CMK (cell line): ENCODE measurements around the gene COL25A1.
A peak's percentile ranks its signal among the peaks of the same experiment; 100 is the strongest.

ENCODE experiments used
- DNase-seq: peaks from one replicate; pipeline ENCODE4 v3.0.0-alpha.2; 2010; ENCODE audit warnings: low read depth

Gene COL25A1

DNA sequence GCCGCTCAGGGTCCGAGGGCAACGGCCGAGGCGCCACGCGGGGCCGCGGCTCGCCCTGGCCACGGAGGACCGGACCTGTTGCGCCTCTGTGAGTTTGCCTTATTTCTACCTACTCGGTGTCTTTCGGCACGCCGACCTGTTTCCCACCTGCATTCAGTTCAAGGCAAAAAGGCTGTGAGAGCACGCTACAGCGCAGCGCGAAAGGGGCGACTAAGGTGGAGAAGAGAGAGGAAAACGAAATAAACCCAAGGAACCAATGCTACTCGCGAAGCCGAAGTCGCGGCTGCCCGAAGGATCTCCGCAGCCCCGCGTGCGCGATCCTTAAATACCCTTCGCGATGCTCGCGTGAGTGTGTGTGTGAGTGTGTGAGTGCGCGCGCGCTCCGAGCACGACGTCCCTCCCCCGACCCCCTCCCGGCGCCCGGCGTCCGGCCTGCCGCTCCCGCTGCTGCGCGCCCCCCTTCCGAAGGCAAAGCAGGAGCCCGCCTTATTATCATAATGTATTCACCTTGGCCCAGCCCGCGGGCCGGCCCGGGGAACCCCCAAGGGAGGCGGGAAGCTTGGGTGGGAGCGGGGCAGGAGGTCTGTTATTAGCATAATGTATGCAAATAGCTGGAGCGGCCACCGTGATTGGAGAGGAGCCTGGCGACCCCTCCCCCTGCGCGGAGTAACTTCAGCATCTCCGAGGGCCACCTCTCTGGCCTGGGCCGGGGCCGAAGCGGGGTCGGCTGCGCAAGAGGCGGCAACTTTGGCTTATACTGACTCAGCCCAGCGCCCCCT is at the start of gene COL25A1:
TSS of gene COL25A1 (minus strand) at position 298 of the 779 bp plus-strand sequence.
- DNase-seq = no peak

GRCh38 chr4:109350121-109350520 is 47.7 kb upstream of the COL25A1 start:
- no peak for DNase-seq

GRCh38 chr4:109334129-109335105 is 32.0 kb upstream of the COL25A1 start:
- no peak for DNase-seq

- no peak for DNase-seq
These were observed 30.5 kb upstream of the COL25A1 start for GRCh38 chr4:109332926-109333464.

GRCh38 chr4:109327641-109328040 is 25.2 kb upstream of the COL25A1 start:
- DNase-seq = no peak

DNA sequence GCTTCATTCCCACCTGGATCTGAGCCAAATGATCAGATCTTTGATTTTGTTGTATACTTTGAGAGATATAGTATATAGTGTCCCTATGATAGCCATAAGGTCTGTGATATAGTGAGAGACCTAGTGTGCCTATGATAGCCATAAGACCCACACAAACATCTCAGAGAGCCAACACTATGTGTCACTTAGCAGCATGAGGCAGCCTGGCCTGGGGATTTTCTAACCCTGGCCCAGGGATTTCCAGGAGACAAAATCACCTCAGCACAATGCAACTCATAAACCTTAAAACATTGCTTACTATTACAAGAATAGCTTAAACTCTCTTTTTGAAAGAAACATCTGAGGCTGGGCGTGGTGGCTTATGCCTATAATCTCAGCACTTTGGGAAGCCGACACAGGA is 23.2 kb upstream of the COL25A1 start:
- no peak for DNase-seq

GRCh38 chr4:109323348-109323747 is 20.9 kb upstream of the COL25A1 start:
- no peak for DNase-seq

DNA sequence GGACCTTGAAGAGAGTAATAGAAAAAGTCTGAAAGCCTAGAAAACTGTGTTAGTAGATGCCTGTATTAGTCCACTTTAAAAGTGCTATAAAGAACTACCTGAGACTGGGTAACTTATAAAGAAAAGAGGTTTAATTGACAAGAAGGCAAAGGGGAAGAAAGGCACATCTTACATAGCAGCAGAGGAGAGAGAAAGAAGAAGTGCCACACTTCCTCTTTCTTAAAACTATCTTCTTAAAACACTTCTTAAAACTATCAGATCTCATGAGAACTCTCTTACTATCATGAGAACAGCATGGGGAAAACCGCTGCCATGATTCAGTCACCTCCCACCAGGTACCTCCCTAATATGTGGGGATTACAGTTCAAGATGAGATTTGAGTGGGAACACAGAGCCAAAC is 18.8 kb upstream of the COL25A1 start:
- peak; percentile 35 for DNase-seq

DNA sequence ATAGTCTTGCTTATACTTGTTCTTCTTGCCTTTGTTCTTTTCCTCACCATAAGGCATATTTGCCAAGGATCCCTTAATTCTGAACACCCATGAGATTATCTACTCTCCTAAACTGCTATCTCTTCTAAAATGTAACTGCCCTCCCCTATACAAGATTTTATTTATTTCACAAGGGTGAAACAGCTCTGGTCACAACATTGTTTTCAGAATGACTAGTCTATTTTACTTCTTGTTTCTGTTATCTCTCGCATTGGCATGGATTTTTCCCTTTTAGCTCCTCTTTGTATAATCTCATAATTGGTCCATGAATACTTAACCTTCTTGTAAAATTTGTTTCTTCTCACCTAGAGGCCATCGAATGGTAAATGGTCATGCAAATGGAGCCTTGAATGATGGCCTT is 17.2 kb upstream of the COL25A1 start:
- no peak for DNase-seq

- DNase-seq = no peak
These were observed 16.7 kb upstream of the COL25A1 start for GRCh38 chr4:109319156-109319555.

DNA sequence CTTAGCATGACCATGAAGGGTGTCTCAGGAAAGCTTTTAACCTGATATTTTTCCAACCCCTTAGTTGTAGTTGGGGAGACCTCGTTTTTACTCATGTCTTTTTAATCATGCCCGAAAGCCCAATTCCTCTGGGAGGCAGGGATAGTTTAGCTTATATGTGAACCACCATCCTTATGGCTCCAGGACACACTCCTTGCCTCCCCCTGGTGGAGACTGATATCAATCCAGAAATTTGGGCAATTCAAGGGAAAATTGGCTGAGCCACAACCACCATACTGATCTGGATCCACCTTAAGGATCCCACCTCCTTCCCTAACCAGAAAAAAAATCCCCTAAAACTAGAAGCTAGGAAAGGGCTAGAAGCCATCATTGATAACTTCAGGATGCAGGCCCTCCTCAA is 13.4 kb upstream of the COL25A1 start:
- DNase-seq = no peak

GRCh38 chr4:109315341-109315740 is 12.9 kb upstream of the COL25A1 start:
- DNase-seq = no peak

- DNase-seq = no peak
These were observed 11.0 kb upstream of the COL25A1 start for GRCh38 chr4:109313168-109314133.

- peak; percentile 25 for DNase-seq
These were observed 660 bp upstream of the COL25A1 start for GRCh38 chr4:109303140-109303496.

- DNase-seq = no peak
These were observed 652 bp downstream of the COL25A1 start for GRCh38 chr4:109301651-109302360.

DNA sequence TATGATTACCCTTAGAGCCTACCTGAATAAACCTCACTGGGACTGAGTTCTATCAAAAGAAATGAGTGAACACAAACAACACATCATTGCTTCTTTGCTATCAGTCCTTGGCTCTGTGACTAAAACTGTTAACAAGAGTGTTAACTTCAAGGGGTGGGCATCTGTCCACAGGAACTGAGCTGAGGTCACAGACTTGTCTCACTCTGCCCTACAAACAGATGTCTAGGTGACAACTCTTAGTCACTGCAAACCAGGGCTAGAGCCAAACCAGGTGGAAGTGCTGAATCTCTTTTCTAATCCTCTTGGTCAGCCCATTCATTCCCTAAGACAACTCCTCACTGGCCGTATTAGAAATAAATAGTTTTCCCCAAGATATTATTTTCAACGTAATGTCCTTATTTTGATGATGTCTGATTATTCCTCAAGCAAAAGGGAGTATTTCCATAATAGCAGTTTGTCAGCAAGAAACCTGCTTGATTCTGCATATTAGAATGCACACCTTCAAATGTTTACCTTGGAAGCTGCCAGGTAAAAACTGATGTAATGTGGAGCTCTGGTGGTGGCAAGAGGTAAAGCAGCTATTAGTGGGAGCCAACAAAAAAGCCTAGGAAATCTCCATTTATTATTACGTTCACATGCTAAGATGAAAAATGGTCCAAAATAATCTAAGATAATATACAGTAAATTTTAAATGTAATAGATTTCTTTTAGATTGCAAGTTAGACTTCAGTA is 4.0 kb downstream of the COL25A1 start:
- DNase-seq = no peak

GRCh38 chr4:109296527-109296926 is 5.9 kb downstream of the COL25A1 start:
- DNase-seq = no peak

- no peak for DNase-seq
These were observed 7.4 kb downstream of the COL25A1 start for GRCh38 chr4:109295081-109295480.

GRCh38 chr4:109294468-109295020 is 7.9 kb downstream of the COL25A1 start:
- no peak for DNase-seq

DNA sequence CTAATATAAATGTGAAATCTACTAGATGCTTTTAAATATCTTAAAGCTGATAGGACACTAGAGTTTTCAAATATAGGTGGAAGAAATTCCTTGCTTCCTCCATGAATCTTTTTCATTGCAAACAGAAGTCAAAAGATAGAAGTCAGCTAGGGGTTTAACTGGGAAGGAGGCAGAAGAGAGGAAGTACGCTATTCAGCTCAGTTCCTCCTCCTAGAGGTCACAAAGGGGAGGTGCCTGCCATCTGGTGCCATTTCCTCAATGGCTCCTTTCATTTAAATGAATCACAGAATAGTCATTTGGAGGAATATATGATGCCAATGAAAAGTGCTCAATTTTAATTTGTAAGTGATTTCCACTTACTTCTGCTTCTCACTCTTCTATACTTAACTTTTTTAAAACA is 8.5 kb downstream of the COL25A1 start:
- no peak for DNase-seq
